Measurements from ENCODE around the gene FAM181A.

DNA sequence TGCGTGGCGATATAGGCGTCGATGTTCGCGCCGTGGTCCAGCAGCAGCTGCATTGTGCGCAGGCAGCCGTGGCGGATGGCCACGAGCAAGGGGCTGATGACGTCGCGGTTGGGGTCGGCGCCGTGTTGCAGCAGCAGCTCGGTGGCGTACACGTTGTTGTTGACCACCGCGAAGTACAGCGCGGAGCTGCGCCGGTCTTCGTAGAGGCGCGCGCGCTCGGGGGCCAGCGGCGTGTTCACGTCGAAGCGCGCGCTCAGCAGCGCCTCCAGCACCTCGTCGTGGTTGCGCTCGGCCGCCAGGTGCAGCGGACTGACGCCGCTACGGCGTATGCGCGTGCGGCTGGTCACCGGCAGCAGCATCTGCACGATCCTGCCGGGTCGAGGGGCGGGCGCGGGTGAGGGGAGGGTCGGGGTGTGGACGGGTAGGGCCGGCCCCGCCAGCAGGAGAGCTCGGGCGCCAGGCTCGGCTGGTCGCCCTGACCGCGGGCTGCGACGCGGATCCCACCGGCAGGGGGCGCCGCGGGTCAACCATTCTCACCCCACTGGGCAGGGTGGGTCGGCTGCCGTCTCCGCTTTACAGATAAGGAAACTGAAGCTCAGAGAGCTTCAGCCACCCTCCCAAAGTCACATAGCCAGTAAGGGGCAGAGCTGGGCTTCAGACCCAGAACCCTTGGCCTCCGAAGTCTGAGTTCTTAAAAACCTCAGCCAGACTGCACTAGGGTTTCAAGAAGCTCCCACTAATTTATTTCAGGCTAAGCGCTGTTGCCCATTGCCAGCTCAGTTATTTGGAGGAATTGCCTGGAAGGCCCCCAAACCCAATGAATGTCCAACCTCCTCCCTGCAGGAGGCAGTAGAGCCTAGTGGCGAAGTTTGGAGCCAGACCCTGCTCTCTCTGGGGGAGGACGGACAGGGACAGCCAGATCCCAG lies 12.4 kb downstream of the FAM181A start:
- TF ChIP-seq RCOR1 (IDR thresholded peaks at IDR 0.05; ENCODE audit: insufficient replicate concordance, low read length), result no peak
- no peak for TF ChIP-seq CEBPB (IDR thresholded peaks at IDR 0.05; ENCODE audit: low read depth, low read length)
- TF ChIP-seq, protein P1, sequence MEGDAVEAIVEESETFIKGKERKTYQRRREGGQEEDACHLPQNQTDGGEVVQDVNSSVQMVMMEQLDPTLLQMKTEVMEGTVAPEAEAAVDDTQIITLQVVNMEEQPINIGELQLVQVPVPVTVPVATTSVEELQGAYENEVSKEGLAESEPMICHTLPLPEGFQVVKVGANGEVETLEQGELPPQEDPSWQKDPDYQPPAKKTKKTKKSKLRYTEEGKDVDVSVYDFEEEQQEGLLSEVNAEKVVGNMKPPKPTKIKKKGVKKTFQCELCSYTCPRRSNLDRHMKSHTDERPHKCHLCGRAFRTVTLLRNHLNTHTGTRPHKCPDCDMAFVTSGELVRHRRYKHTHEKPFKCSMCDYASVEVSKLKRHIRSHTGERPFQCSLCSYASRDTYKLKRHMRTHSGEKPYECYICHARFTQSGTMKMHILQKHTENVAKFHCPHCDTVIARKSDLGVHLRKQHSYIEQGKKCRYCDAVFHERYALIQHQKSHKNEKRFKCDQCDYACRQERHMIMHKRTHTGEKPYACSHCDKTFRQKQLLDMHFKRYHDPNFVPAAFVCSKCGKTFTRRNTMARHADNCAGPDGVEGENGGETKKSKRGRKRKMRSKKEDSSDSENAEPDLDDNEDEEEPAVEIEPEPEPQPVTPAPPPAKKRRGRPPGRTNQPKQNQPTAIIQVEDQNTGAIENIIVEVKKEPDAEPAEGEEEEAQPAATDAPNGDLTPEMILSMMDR (conservative IDR thresholded peaks at IDR 0.05; ENCODE audit: low read depth, low read length), result peak; percentile 98
- no peak for TF ChIP-seq MXI1 (IDR thresholded peaks at IDR 0.05; ENCODE audit: borderline replicate concordance, low read depth, low read length)
- no peak for TF ChIP-seq CHD1 (IDR thresholded peaks at IDR 0.05; ENCODE audit: low read depth, low read length)
- TF ChIP-seq NFE2L2 (IDR thresholded peaks at IDR 0.05; ENCODE audit: low read depth, low read length), result no peak
- TF ChIP-seq BHLHE40 (IDR thresholded peaks at IDR 0.05; ENCODE audit: low read depth, low read length), result 0 out of 2 replicates have a peak, but pooled peaks have one; percentile 42
- TF ChIP-seq FOS (IDR thresholded peaks at IDR 0.05; ENCODE audit: low read depth, low read length), result no peak
